ENCODE data around the gene KPNA6. TPM values are rescaled to one million over a fixed set of nuclear protein-coding genes. Genes with fewer than 3 reads are reported as not detected.

KPNA6 gene
- total and polyA plus RNA-seq, 3 experiments from 2014 or later, result 29.3 to 96.7 (median 91.8) TPM

- H3K4me3 Mint-ChIP-seq, result peak within 1 kb of the TSS; percentile 83 to 98 (median 92)
- CTCF ChIA-PET, result interaction anchor here (0.6 to 4.0 kb wide), 7 partner anchors 8 to 201 kb away, joined by 3 to 11 read pairs (median 4); no protein-coding TSS in a partner anchor
- H3K4me1 Mint-ChIP-seq, result peaks cover 48 to 79% (median 54%) of the 10 kb centered on the region in 3 donors
- POLR2A ChIA-PET, result interaction anchor here (1.0 to 2.4 kb wide), 8 partner anchors 11 to 262 kb away, joined by 3 to 12 read pairs (median 4); partner anchors contain the start of genes BSDC1, KPNA6, MARCKSL1 and PTP4A2
- Histone ChIP-seq H3K4me1 (ENCODE audit: insufficient read depth, low read length) (peaks cover 49% of the 10 kb centered on the region), H3K27ac (ENCODE audit: low read depth, low read length) (peak within 1 kb of the TSS; percentile 81), H3K27me3 (ENCODE audit: insufficient read depth, low read length, poor library complexity, severe bottlenecking) (no peaks in the 10 kb centered on the region), H3K9me3 (ENCODE audit: low read length) (no peaks in the 10 kb centered on the region), H3K36me3 (ENCODE audit: insufficient read depth, low read length) (peaks cover under 1% of the 10 kb centered on the region), H3K4me3 (ENCODE audit: low read length) (peak within 1 kb of the TSS; percentile 96)
- H3K36me3 Mint-ChIP-seq, result peaks cover 0 to 29% (median 2%) of the 10 kb centered on the region in 3 donors
- H3K27me3 Mint-ChIP-seq, result peaks cover 0 to 2% of the 10 kb centered on the region in 2 donors
- peak; percentile 39 to 75 (median 56) for DNase-seq
- H3K9me3 Mint-ChIP-seq, result no peaks in the 10 kb centered on the region
- peak within 1 kb of the TSS; percentile 86 to 99 (median 96) for H3K27ac Mint-ChIP-seq
These were observed 92.6 kb downstream of the KPNA6 start, which contains the start of gene CCDC28B for GRCh38 chr1:32200226-32201010. Gene CCDC28B, plus strand, starts transcription at chr1:32200595. Its CDS starts 1,341 bp downstream, at chr1:32201936.

DNA sequence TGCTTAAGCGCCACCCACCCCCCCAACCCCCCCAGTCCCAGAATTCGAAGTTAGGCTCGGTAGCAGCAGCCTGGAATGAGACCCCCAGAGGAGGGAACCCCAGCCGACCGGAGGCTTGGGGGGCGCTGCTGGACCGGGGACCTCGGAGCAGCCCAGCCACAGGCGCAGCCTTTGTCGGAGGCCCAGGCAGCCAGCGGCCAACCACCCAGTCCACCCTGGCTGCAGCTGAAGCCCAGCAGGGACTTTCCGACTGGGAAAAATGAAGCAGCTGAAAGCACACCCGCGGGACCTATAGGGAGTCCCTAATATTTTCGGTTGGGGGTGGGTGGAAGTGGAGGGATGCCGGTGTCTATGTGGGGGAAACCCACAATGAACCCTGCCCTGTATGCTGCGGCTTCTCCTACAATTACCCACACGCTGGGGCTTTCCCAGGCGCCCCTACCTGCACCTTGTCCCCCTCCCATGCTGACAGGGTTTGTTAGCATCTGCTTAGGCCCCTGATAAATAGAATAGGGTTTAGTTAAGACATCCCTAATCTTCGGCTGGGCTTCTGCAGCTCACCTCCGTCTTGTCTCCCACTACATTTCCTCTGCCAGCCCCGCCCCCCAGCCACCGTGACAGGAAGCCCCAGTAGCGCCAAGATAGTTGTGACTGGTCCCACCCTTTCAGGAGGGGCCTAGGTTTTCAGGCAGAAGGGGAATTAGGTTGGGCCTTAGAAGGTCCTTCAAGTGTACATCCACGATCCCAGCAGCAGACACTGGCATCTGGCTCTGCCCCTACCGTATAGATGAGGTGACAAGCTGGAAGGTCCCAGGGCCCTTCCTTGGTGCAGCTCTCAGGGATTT is 93.4 kb downstream of the KPNA6 start:
- peaks cover 0 to 23% (median 2%) of the 10 kb centered on the region in 3 donors for H3K36me3 Mint-ChIP-seq
- peaks cover 0 to 2% of the 10 kb centered on the region in 2 donors for H3K27me3 Mint-ChIP-seq
- Histone ChIP-seq H3K9me3 (ENCODE audit: low read length) (no peaks in the 10 kb centered on the region), H3K4me1 (ENCODE audit: insufficient read depth, low read length) (peaks cover 47% of the 10 kb centered on the region), H3K27me3 (ENCODE audit: insufficient read depth, low read length, poor library complexity, severe bottlenecking) (no peaks in the 10 kb centered on the region), H3K4me3 (ENCODE audit: low read length) (peak overlapping the region; percentile 96), H3K27ac (ENCODE audit: low read depth, low read length) (peak overlapping the region; percentile 81), H3K36me3 (ENCODE audit: insufficient read depth, low read length) (no peaks in the 10 kb centered on the region)
- DNase-seq, result peak; percentile 71 to 86 (median 77)
- peak overlapping the region; percentile 83 to 98 (median 92) for H3K4me3 Mint-ChIP-seq
- ChIA-PET POLR2A (interaction anchor here (1.0 to 2.4 kb wide), 8 partner anchors 10 to 193 kb away, joined by 3 to 12 read pairs (median 4); partner anchors contain the start of genes BSDC1, KPNA6, MARCKSL1 and TXLNA), CTCF (interaction anchor here (0.5 to 4.0 kb wide), 5 partner anchors 9 to 200 kb away, joined by 3 to 11 read pairs (median 5); no protein-coding TSS in a partner anchor)
- peak overlapping the region; percentile 86 to 99 (median 96) for H3K27ac Mint-ChIP-seq
- H3K9me3 Mint-ChIP-seq, result no peaks in the 10 kb centered on the region
- H3K4me1 Mint-ChIP-seq, result peaks cover 43 to 77% (median 53%) of the 10 kb centered on the region in 3 donors

GRCh38 chr1:32204943-32205361 is 97.1 kb downstream of the KPNA6 start:
- H3K27ac Mint-ChIP-seq, result peak overlapping the region; percentile 26 to 98 (median 91)
- POLR2A ChIA-PET, result interaction anchor here (1.6 to 1.7 kb wide), 2 partner anchors 25 to 189 kb away, joined by 4 to 9 read pairs; partner anchors contain the start of gene BSDC1
- peak overlapping the region; percentile 76 for H3K27ac ChIP-seq (ENCODE audit: low read depth, low read length)

DNA sequence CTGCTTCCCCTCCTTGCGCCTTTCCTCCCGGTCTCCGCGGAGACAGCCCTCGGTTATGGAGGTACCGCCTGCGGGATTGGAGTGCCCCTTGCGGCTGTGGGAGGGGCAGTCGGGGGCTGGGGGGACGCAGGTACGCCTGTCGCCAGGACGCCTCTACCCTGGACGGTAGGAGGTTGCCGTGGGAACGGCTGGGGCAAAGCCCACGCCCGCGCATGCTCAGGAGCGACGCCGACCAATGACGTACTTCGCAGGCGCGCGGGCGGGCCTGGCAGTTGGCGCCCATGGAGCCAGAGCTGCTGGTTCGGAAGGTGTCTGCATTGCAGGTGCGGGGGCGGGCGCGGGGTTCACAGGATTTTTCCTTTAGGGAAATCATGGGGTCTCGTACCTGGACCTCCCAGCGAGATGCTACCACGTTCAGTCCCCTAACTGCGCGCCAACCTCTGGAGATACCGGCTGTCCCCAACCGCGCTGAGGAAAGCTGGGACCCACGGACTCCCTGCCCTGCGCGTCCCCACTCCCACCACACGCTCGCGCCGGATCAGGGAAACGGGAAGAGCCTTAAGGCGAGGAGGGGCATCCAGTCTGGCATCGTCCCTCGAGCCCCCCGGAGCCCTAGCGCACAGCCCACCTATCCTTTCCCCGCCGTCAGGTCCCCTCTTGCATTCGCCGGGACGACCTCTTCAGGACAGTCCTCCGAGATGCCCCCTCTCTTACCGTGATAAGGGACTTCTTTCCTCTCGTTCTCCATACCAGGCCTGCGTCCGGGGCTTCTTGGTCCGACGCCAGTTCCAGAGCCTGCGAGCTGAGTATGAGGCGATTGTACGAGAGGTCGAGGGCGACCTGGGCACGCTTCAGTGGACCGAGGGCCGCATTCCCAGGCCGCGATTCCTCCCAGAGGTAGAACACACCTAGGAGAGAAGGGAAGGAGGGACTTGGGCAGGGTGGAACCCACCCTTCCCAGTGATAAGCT is 97.8 kb downstream of the KPNA6 start, which contains the start of gene IQCC:
TSS of gene IQCC (plus strand) at position 271 of the 970 bp plus-strand sequence. CDS start at position 282, 11 bp downstream.
- H3K4me1 Mint-ChIP-seq, result peaks cover 20 to 45% (median 31%) of the 10 kb centered on the region in 3 donors
- Histone ChIP-seq H3K9me3 (ENCODE audit: low read length) (no peaks in the 10 kb centered on the region), H3K27ac (ENCODE audit: low read depth, low read length) (peak within 1 kb of the TSS; percentile 76), H3K27me3 (ENCODE audit: insufficient read depth, low read length, poor library complexity, severe bottlenecking) (no peaks in the 10 kb centered on the region), H3K36me3 (ENCODE audit: insufficient read depth, low read length) (no peaks in the 10 kb centered on the region), H3K4me1 (ENCODE audit: insufficient read depth, low read length) (peaks cover 29% of the 10 kb centered on the region), H3K4me3 (ENCODE audit: low read length) (peak within 1 kb of the TSS; percentile 86)
- H3K4me3 Mint-ChIP-seq, result peak within 1 kb of the TSS; percentile 86 to 96 (median 87)
- ChIA-PET POLR2A (interaction anchor here (0.5 to 1.7 kb wide), 6 partner anchors 9 to 189 kb away, joined by 3 to 9 read pairs (median 4); partner anchors contain the start of gene BSDC1), CTCF (interaction anchor here (0.9 to 2.1 kb wide), 8 partner anchors 10 to 130 kb away, joined by 3 to 6 read pairs (median 3); partner anchors contain the start of gene MARCKSL1)
- H3K36me3 Mint-ChIP-seq, result peaks cover 0 to 6% (median 0%) of the 10 kb centered on the region in 3 donors
- H3K27me3 Mint-ChIP-seq, result no peaks in the 10 kb centered on the region
- DNase-seq, result peak; percentile 81 to 91 (median 84)
- H3K27ac Mint-ChIP-seq, result peak within 1 kb of the TSS; percentile 65 to 98 (median 91)
- no peaks in the 10 kb centered on the region for H3K9me3 Mint-ChIP-seq

More at GRCh38 chr1:32204943-32205361, 97.1 kb downstream of the KPNA6 start:
- H3K4me3 ChIP-seq (ENCODE audit: low read length), result peak overlapping the region; percentile 86
- H3K4me1 Mint-ChIP-seq, result peaks cover 26 to 50% (median 37%) of the 10 kb centered on the region in 3 donors
- H3K27me3 ChIP-seq (ENCODE audit: insufficient read depth, low read length, poor library complexity, severe bottlenecking), result no peaks in the 10 kb centered on the region
- CTCF ChIA-PET, result interaction anchor here (1.0 to 1.9 kb wide), 3 partner anchors 12 to 43 kb away, joined by 3 to 6 read pairs (median 3); no protein-coding TSS in a partner anchor
- H3K36me3 Mint-ChIP-seq, result peaks cover 0 to 8% (median 0%) of the 10 kb centered on the region in 3 donors
- peaks cover 0 to 2% of the 10 kb centered on the region in 2 donors for H3K27me3 Mint-ChIP-seq
- peaks cover 33% of the 10 kb centered on the region for H3K4me1 ChIP-seq (ENCODE audit: insufficient read depth, low read length)
- no peak for DNase-seq
- no peaks in the 10 kb centered on the region for H3K9me3 Mint-ChIP-seq
- H3K9me3 ChIP-seq (ENCODE audit: low read length), result no peaks in the 10 kb centered on the region
- H3K4me3 Mint-ChIP-seq, result peak overlapping the region; percentile 86 to 96 (median 87)
- no peaks in the 10 kb centered on the region for H3K36me3 ChIP-seq (ENCODE audit: insufficient read depth, low read length)

GRCh38 chr1:32208469-32208868 is 100.6 kb downstream of the KPNA6 start:
- no peak for DNase-seq
- Histone ChIP-seq H3K27me3 (ENCODE audit: insufficient read depth, low read length, poor library complexity, severe bottlenecking) (no peaks in the 10 kb centered on the region), H3K9me3 (ENCODE audit: low read length) (no peaks in the 10 kb centered on the region), H3K27ac (ENCODE audit: low read depth, low read length) (no peak overlapping the region), H3K4me1 (ENCODE audit: insufficient read depth, low read length) (peaks cover 17% of the 10 kb centered on the region), H3K36me3 (ENCODE audit: insufficient read depth, low read length) (no peaks in the 10 kb centered on the region), H3K4me3 (ENCODE audit: low read length) (no peak overlapping the region)
- peaks cover 0 to 1% (median 0%) of the 10 kb centered on the region in 3 donors for H3K36me3 Mint-ChIP-seq
- ChIA-PET CTCF (no interaction called here), POLR2A (interaction anchor here (0.6 kb wide), 1 partner anchor 136 kb away, joined by 3 read pairs; no protein-coding TSS in a partner anchor)
- peak overlapping the region in 2 of 8 donors; percentile 27 to 61 for H3K27ac Mint-ChIP-seq
- peaks cover 5 to 27% (median 15%) of the 10 kb centered on the region in 3 donors for H3K4me1 Mint-ChIP-seq
- no peaks in the 10 kb centered on the region for H3K9me3 Mint-ChIP-seq
- H3K4me3 Mint-ChIP-seq, result no peak overlapping the region
- H3K27me3 Mint-ChIP-seq, result no peaks in the 10 kb centered on the region

GRCh38 chr1:32208891-32209328 is 101.1 kb downstream of the KPNA6 start, which contains the start of gene DCDC2B:
Gene DCDC2B, plus strand, starts transcription at chr1:32209089. Its CDS starts 5 bp downstream, at chr1:32209094.
- no peak within 1 kb of the TSS for H3K4me3 Mint-ChIP-seq
- Histone ChIP-seq H3K4me1 (ENCODE audit: insufficient read depth, low read length) (peaks cover 17% of the 10 kb centered on the region), H3K36me3 (ENCODE audit: insufficient read depth, low read length) (no peaks in the 10 kb centered on the region), H3K27me3 (ENCODE audit: insufficient read depth, low read length, poor library complexity, severe bottlenecking) (no peaks in the 10 kb centered on the region), H3K9me3 (ENCODE audit: low read length) (no peaks in the 10 kb centered on the region), H3K4me3 (ENCODE audit: low read length) (no peak within 1 kb of the TSS), H3K27ac (ENCODE audit: low read depth, low read length) (no peak within 1 kb of the TSS)
- CTCF ChIA-PET, result interaction anchor here (1.2 kb wide), 1 partner anchor 39 kb away, joined by 3 read pairs; no protein-coding TSS in a partner anchor
- no peak for DNase-seq
- peaks cover 5 to 23% (median 13%) of the 10 kb centered on the region in 3 donors for H3K4me1 Mint-ChIP-seq
- peak within 1 kb of the TSS in 4 of 8 donors; percentile 11 to 61 (median 24) for H3K27ac Mint-ChIP-seq
- no peaks in the 10 kb centered on the region for H3K27me3 Mint-ChIP-seq
- H3K9me3 Mint-ChIP-seq, result no peaks in the 10 kb centered on the region
- POLR2A ChIA-PET, result interaction anchor here (0.6 kb wide), 1 partner anchor 136 kb away, joined by 3 read pairs; no protein-coding TSS in a partner anchor
- H3K36me3 Mint-ChIP-seq, result no peaks in the 10 kb centered on the region
